GM18867 (cell line): Measurements from ENCODE around the gene PLXNB2.
"Not testable (repeated sequence)": the region's sequence is repeated elsewhere in the genome, so short reads cannot be mapped to it uniquely, and the experiment has no call there.

Source experiments
- ATAC-seq: cut with Tn5 transposase; IDR thresholded peaks from one replicate; pipeline ENCODE4 v1.9.1; 2021; ENCODE audit warnings: mild to moderate bottlenecking, moderate library complexity; ENCODE audit not compliant: unreplicated experiment

PLXNB2 gene

GRCh38 chr22:50281384-50281760 is 26.1 kb downstream of the PLXNB2 start:
- no peak for ATAC-seq

- ATAC-seq: no peak
These were observed 26.6 kb downstream of the PLXNB2 start for GRCh38 chr22:50280708-50281383.

- ATAC-seq: no peak
These were observed 27.3 kb downstream of the PLXNB2 start for GRCh38 chr22:50280022-50280707.

GRCh38 chr22:50278956-50279619 is 28.4 kb downstream of the PLXNB2 start:
- no peak for ATAC-seq

GRCh38 chr22:50278461-50278860 is 29.0 kb downstream of the PLXNB2 start:
- ATAC-seq: no peak

GRCh38 chr22:50277761-50278160 is 29.7 kb downstream of the PLXNB2 start:
- ATAC-seq: no peak

- ATAC-seq: peak; percentile 70
These were observed 31.3 kb downstream of the PLXNB2 start for GRCh38 chr22:50276143-50276542.

GRCh38 chr22:50275181-50276055 is 32.0 kb downstream of the PLXNB2 start:
- no peak for ATAC-seq

- ATAC-seq: no peak
These were observed 32.7 kb downstream of the PLXNB2 start for GRCh38 chr22:50274771-50275170.

- ATAC-seq: no peak
These were observed 33.1 kb downstream of the PLXNB2 start for GRCh38 chr22:50274311-50274710.

- not testable (repeated sequence) for ATAC-seq
These were observed 33.7 kb downstream of the PLXNB2 start for GRCh38 chr22:50273781-50274180.

- ATAC-seq: not testable (repeated sequence)
These were observed 34.1 kb downstream of the PLXNB2 start for GRCh38 chr22:50273352-50273751.

- no peak for ATAC-seq
These were observed 35.2 kb downstream of the PLXNB2 start for GRCh38 chr22:50272044-50272802.

GRCh38 chr22:50271519-50271970 is 35.9 kb downstream of the PLXNB2 start:
- no peak for ATAC-seq

GRCh38 chr22:50270666-50271394 is 36.6 kb downstream of the PLXNB2 start:
- no peak for ATAC-seq

GRCh38 chr22:50269970-50270665 is 37.3 kb downstream of the PLXNB2 start, which contains the start of gene MAPK11:
MAPK11 (minus strand) TSS chr22:50270380; CDS start chr22:50270292, 88 bp downstream.
- peak; percentile 29 for ATAC-seq

- peak; percentile 9 for ATAC-seq
These were observed 37.9 kb downstream of the PLXNB2 start for GRCh38 chr22:50269573-50269969.

GRCh38 chr22:50268655-50269113 is 38.8 kb downstream of the PLXNB2 start:
- ATAC-seq: no peak
